Measurements from ENCODE around the gene FGD2.
A peak's percentile ranks its signal among the peaks of the same experiment; 100 is the strongest.

The FGD2 gene

DNA sequence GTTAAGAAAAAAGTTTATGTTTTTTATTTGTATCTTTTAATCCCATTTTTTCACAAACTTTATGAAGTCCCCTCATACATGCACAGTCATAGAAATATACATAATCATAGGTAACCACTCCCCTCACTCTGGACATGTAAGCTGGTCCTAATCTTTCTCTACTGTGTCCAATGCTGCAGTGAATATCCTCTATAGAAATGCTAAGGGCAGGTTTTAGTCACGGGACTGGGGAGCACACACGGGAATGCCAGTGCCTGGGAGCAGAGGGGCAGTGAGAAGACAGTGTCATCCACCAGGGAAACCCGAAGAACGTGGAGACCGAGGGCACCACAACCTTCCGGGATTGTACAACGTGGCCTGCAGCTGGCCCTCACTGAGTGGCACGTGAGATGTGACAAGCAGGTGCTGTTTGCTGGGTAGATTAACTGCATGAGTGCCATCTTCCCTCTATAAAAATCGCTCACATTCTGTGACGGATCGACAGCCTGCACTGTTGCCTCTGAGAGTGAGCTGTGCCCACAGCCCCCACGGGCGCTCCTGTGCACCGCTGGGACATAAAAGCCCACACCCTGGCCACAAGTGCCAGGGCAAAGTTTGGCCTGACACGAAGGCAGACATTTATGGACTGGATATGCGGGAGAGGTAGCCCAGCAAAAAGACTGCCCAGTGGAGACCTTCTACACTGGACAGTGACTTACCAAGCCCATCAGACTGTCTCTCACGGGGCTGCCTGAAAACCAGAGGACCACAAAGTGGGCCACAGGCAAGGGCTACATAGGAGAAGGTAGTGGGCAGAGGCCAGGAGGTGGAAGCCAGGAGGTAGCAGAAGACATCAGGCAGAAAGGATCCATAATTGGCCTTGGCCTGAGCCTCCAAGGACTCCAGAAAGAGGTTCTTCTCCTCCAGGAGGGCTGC lies 63.2 kb downstream of the FGD2 start:
- Histone ChIP-seq H3K79me2 (ENCODE audit: control insufficient read depth, insufficient read depth, low read length, unreplicated experiment) (no peaks in the 10 kb centered on the region), H2AFZ (ENCODE audit: low read length, unreplicated experiment) (no peak overlapping the region), H3K4me1 (ENCODE audit: control insufficient read depth, insufficient read depth, low read length, unreplicated experiment) (no peaks in the 10 kb centered on the region), H3K27me3 (ENCODE audit: insufficient read depth, low read length) (no peaks in the 10 kb centered on the region), H3K27ac (ENCODE audit: low read depth, low read length) (no peak overlapping the region), H3K4me3 (ENCODE audit: low read depth, low read length) (no peak overlapping the region), H3K36me3 (ENCODE audit: insufficient read depth, low read length) (no peaks in the 10 kb centered on the region)

DNA sequence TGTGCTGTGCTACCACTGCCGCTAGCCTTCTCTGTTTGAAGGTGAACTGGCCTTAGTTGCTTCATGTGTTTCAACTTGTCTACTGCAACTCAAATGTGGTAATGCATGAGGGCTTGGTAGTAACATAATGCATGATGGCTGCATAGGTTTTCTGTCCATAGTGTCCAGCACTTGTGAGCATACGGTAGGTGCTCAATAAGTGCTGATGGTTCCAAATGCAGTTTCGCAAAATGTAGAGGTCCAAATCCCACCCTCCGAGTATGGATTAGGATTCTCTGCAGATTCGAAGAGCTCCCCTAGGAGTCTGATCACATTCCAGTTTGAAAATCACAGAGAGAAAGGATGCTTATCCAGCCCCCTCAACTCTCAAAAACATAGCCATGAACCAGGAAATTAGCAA lies 64.2 kb downstream of the FGD2 start:
- no peak overlapping the region for H2AFZ ChIP-seq (ENCODE audit: low read length, unreplicated experiment)
- no peak overlapping the region for H3K27ac ChIP-seq (ENCODE audit: low read depth, low read length)
- H3K79me2 ChIP-seq (ENCODE audit: control insufficient read depth, insufficient read depth, low read length, unreplicated experiment) = no peaks in the 10 kb centered on the region
- H3K4me1 ChIP-seq (ENCODE audit: control insufficient read depth, insufficient read depth, low read length, unreplicated experiment) = no peaks in the 10 kb centered on the region
- H3K36me3 ChIP-seq (ENCODE audit: insufficient read depth, low read length) = no peaks in the 10 kb centered on the region
- no peak overlapping the region for H3K4me3 ChIP-seq (ENCODE audit: low read depth, low read length)
- no peaks in the 10 kb centered on the region for H3K27me3 ChIP-seq (ENCODE audit: insufficient read depth, low read length)

DNA sequence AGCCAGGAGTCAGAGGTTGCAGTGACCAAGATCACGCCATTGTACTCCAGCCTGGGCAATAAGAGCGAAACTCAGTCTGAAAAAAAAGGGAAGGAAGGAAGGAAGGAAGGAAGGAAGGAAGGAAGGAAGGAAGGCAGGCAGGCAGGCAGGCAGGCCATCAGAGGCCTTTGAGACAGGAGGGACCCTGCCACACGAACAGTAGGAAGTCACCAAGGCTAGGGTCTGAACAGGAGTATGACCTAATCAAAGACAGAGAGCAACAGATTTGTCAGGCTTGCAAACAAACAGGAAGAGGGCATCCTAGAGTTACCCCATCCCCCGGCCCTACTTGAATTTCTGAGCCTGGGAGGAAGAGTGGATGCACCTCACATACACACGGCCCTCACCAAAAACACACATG lies 67.1 kb downstream of the FGD2 start:
- H3K4me3 ChIP-seq (ENCODE audit: low read depth, low read length) = no peak overlapping the region
- no peaks in the 10 kb centered on the region for H3K27me3 ChIP-seq (ENCODE audit: insufficient read depth, low read length)
- H2AFZ ChIP-seq (ENCODE audit: low read length, unreplicated experiment) = no peak overlapping the region
- peaks cover 6% of the 10 kb centered on the region for H3K4me1 ChIP-seq (ENCODE audit: control insufficient read depth, insufficient read depth, low read length, unreplicated experiment)
- H3K36me3 ChIP-seq (ENCODE audit: insufficient read depth, low read length) = no peaks in the 10 kb centered on the region
- H3K79me2 ChIP-seq (ENCODE audit: control insufficient read depth, insufficient read depth, low read length, unreplicated experiment) = no peaks in the 10 kb centered on the region
- H3K27ac ChIP-seq (ENCODE audit: low read depth, low read length) = no peak overlapping the region

DNA sequence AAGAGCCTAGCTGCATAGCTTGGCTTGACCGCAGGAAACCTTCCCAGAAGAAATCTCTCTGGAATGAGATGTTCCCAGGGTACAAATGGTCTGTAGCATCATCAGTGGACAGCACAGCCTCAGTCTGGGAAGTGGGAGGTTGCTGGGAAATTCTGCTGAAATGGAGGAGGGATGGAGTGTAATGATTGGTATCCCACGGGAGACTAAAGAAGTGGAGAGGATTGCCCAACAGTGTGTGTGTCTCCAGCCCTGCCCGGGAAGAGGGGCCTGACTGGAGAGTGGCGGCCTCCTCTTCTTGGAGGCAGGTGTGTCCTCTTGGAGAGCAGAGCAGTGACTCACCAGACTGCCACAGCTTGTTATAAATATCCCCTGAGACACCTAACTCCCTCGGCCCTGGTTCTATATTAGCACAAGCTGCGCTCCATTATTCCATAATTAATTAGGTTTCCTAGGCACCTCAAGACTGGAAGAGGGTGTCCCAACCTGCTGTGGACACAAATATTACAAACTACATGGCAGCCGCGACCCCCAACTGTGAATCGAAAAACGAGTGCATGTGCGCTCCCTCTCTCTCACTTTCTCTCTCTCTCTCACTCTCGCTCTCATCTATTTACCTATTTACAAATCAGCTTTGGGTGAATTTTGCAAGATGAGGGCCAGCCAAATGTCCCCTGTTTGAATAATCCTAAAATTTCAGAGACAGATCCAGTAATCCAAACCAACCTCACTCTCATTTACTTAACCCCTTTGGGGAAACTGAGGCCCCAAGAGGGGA lies 68.8 kb downstream of the FGD2 start:
- Histone ChIP-seq H3K27ac (ENCODE audit: low read depth, low read length) (peak overlapping the region; percentile 54), H3K79me2 (ENCODE audit: control insufficient read depth, insufficient read depth, low read length, unreplicated experiment) (no peaks in the 10 kb centered on the region), H2AFZ (ENCODE audit: low read length, unreplicated experiment) (no peak overlapping the region), H3K4me3 (ENCODE audit: low read depth, low read length) (no peak overlapping the region), H3K4me1 (ENCODE audit: control insufficient read depth, insufficient read depth, low read length, unreplicated experiment) (peaks cover 21% of the 10 kb centered on the region), H3K36me3 (ENCODE audit: insufficient read depth, low read length) (no peaks in the 10 kb centered on the region), H3K27me3 (ENCODE audit: insufficient read depth, low read length) (no peaks in the 10 kb centered on the region)

DNA sequence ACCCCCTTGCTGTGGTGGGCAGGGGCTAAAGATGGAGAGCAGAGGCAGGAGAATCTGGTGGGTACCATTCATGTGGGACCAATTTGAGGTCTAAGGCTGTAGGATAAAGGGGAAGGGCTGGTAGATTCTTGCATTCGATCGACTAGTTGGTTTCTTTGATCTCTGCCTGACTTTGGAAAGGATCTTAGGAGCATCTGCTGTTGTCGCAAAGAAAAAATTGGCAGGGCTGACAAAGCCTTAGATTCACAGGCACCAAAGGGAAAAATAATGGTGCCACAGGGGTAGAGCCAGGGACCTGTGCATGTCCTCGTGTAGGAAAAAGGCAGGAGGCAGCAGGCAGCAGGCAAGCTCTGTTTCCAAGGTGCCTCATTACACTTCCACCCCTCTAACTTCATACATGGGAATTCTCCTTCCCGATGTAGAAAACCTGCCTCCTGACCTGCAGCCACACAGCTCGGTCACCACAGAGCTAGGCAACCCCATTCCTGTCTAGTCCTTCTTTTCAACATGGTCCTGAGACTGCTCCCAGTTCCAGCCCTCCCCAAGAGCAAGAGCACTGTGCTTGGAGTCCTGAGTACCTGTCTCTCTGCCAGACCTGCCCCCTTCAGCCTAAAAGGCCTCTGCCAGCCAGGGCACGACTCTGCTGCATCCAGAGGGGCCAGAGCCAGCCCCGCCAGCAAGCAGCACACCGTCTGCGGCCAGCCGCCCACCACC lies 71.9 kb downstream of the FGD2 start:
- Histone ChIP-seq H3K27ac (ENCODE audit: low read depth, low read length) (no peak overlapping the region), H3K4me1 (ENCODE audit: control insufficient read depth, insufficient read depth, low read length, unreplicated experiment) (peaks cover 21% of the 10 kb centered on the region), H3K36me3 (ENCODE audit: insufficient read depth, low read length) (no peaks in the 10 kb centered on the region), H3K79me2 (ENCODE audit: control insufficient read depth, insufficient read depth, low read length, unreplicated experiment) (no peaks in the 10 kb centered on the region), H2AFZ (ENCODE audit: low read length, unreplicated experiment) (no peak overlapping the region), H3K27me3 (ENCODE audit: insufficient read depth, low read length) (no peaks in the 10 kb centered on the region), H3K4me3 (ENCODE audit: low read depth, low read length) (peak overlapping the region; percentile 45; the same call in 1 of the 2 replicates)

DNA sequence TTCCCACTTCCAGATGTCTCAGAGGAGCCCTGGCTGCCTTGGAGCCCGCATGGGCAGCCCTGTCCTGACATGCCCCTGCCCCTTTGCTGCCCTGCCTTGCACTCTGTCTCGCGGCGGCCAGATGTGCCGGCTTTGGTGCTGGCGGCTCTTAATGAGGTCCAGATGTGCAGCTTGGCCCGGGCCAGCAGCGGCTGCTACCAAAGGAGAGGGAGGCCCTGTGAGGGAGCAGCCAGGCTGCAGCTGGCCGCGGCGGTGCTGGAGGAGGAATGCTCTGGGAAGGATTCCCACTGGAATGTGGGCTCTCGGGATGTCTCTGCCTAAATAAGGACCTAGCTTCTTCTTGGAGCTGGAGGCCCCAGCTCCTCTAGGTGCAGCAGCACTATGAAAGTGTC lies 72.4 kb downstream of the FGD2 start:
- H3K36me3 ChIP-seq (ENCODE audit: insufficient read depth, low read length) = no peaks in the 10 kb centered on the region
- no peaks in the 10 kb centered on the region for H3K27me3 ChIP-seq (ENCODE audit: insufficient read depth, low read length)
- peak overlapping the region; percentile 58 for H2AFZ ChIP-seq (ENCODE audit: low read length, unreplicated experiment)
- peak overlapping the region; percentile 30; the same call in 1 of the 2 replicates for H3K27ac ChIP-seq (ENCODE audit: low read depth, low read length)
- peaks cover 21% of the 10 kb centered on the region for H3K4me1 ChIP-seq (ENCODE audit: control insufficient read depth, insufficient read depth, low read length, unreplicated experiment)
- peak overlapping the region; percentile 45; the same call in 1 of the 2 replicates for H3K4me3 ChIP-seq (ENCODE audit: low read depth, low read length)
- no peaks in the 10 kb centered on the region for H3K79me2 ChIP-seq (ENCODE audit: control insufficient read depth, insufficient read depth, low read length, unreplicated experiment)

All from ACC112 (cell line).